Measurements from ENCODE around the gene SPTBN1. TPM values are rescaled to one million over a fixed set of nuclear protein-coding genes. Genes with fewer than 3 reads are reported as not detected.

SPTBN1 gene
- total and polyA plus RNA-seq, 2 of the 13 experiments (the other 11 are each of a cell fraction or from before 2014, with no cell fraction given): 123 to 299 TPM

- Histone ChIP-seq H4K20me1 (ENCODE audit: insufficient read depth, low read length) (no peaks in the 10 kb centered on the region), H3K79me2 (ENCODE audit: insufficient read depth, low read length) (no peaks in the 10 kb centered on the region), H3K4me3 (replicated peaks in 1 of 3; ENCODE audit: insufficient read depth in 1 of 3, low read depth in 2 of 3, low read length in 3 of 3) (no peak overlapping the region), H3K9me3 (ENCODE audit: low read length) (no peaks in the 10 kb centered on the region), H3K4me2 (ENCODE audit: low read depth, low read length) (no peak overlapping the region), H2AFZ (ENCODE audit: low read length) (no peak overlapping the region), H3K9ac (ENCODE audit: insufficient read depth, low read depth, low read length) (no peak overlapping the region), H3K27me3 (ENCODE audit: control insufficient read depth in 1 of 2, insufficient read depth in 2 of 2, low read length in 2 of 2) (peaks cover 1 to 15% of the 10 kb centered on the region in 2 experiments; a peak in 3 of 5 replicates), H3K4me1 (ENCODE audit: insufficient read depth, low read length) (peaks cover 9% of the 10 kb centered on the region), H3K27ac (ENCODE audit: extremely low read length, insufficient read depth, low read length) (no peak overlapping the region), H3K36me3 (replicated peaks in 1 of 2; ENCODE audit: control insufficient read depth in 1 of 2, insufficient read depth in 2 of 2, low read length in 2 of 2) (no peaks in the 10 kb centered on the region)
- in situ Hi-C loops (cut with HindIII; ENCODE audit: extremely low pct_ligation_motif_present, low pct_unique_long_range_greater_than_20kb): no loop called here
- DNase-seq (ENCODE audit: low spot score) (no peak), ATAC-seq (no peak), FAIRE-seq (no peak)
- BruUV-seq (replicated peaks): no TSS peak
- POLR2A ChIA-PET: no interaction called here
- CTCF ChIA-PET (ENCODE audit: low intra/inter-chr PET ratio, low total read pairs): no interaction called here
- 66% methylated on average over 3 of the region's 3 CpGs for WGBS (ENCODE audit: low lambda C conversion rate)
- intact Hi-C loops (cut with micrococcal nuclease; ENCODE audit: unreplicated experiment): no loop called here
- TF ChIP-seq TGIF2 (CRISPR knock-in tag; IDR thresholded peaks at IDR 0.05) (no peak), ZNF777 (CRISPR knock-in tag; IDR thresholded peaks at IDR 0.05) (no peak), ZSCAN30 (CRISPR knock-in tag; IDR thresholded peaks at IDR 0.05) (no peak), CBX1 (IDR thresholded peaks at IDR 0.05; ENCODE audit: low read depth) (no peak), CC2D1A (CRISPR knock-in tag; IDR thresholded peaks at IDR 0.05) (no peak), NR2F1 (CRISPR knock-in tag; IDR thresholded peaks at IDR 0.05) (no peak), ZMAT3 (CRISPR knock-in tag; conservative IDR thresholded peaks at IDR 0.05) (no peak), ARID4A (CRISPR knock-in tag; IDR thresholded peaks at IDR 0.05; ENCODE audit: borderline replicate concordance) (no peak), ZNF850 (CRISPR knock-in tag; conservative IDR thresholded peaks at IDR 0.05) (no peak), ZNF619 (CRISPR knock-in tag; IDR thresholded peaks at IDR 0.05) (no peak), PREB (CRISPR knock-in tag; IDR thresholded peaks at IDR 0.05) (no peak), SKI (IDR thresholded peaks at IDR 0.05; ENCODE audit: partially characterized antibody) (no peak), ZNF367 (CRISPR knock-in tag; IDR thresholded peaks at IDR 0.05; ENCODE audit: borderline replicate concordance) (no peak), ZNF484 (CRISPR knock-in tag; IDR thresholded peaks at IDR 0.05; ENCODE audit: borderline replicate concordance, low read depth) (no peak), ZNF883 (CRISPR knock-in tag; IDR thresholded peaks at IDR 0.05; ENCODE audit: not compliant biosample characterization) (no peak), ZNF333 (CRISPR knock-in tag; IDR thresholded peaks at IDR 0.05; ENCODE audit: borderline replicate concordance) (no peak), SRSF1 (optimal IDR thresholded peaks at IDR 0.05; ENCODE audit: low read depth, low read length) (no peak), PPARG (CRISPR knock-in tag; conservative IDR thresholded peaks at IDR 0.05) (no peak), ZNF616 (CRISPR knock-in tag; IDR thresholded peaks at IDR 0.05; ENCODE audit: low read depth) (no peak)
Observed at GRCh38 chr2:54407693-54408092, 48.4 kb upstream of the SPTBN1 start.
